Peyer's patch (tissue), 4 donors: ENCODE results near the gene KCNN3.

Experiments used
- CTCF ChIP-seq, 6 experiments: fragments of 450-650 bp in 4 of 6; fragments of 200-600 bp in 2 of 6; sonication (generic) in 1 of 6; IDR thresholded peaks; one replicate each; pipeline ENCODE4 v1.5.1; 2017 to 2019; ENCODE audit warnings: antibody characterized with exemption in 6 of 6, mild to moderate bottlenecking in 3 of 6, moderate library complexity in 1 of 6
- POLR2A ChIP-seq, 2 donors: fragments of 450-650 bp; IDR thresholded peaks; one replicate each; pipeline ENCODE4 v1.5.1; 2017; ENCODE audit warnings: antibody characterized with exemption in 2 of 2, mild to moderate bottlenecking in 2 of 2, moderate library complexity in 2 of 2

GRCh38 chr1:154777781-154778180, 92.3 kb downstream of the KCNN3 start:
- no peak for TF ChIP-seq POLR2A (IDR thresholded peaks at IDR 0.05)
- no peak for TF ChIP-seq CTCF (IDR thresholded peaks at IDR 0.05)
